Transverse colon (tissue), 4 donors: ENCODE measurements around the gene SGIP1. TPM values are rescaled to one million over a fixed set of nuclear protein-coding genes. Genes with fewer than 3 reads are reported as not detected.

ENCODE experiments used
- DNase-seq: peaks from one replicate; pipeline ENCODE4 v3.0.0-alpha.2; 2019
- H3K27ac ChIP-seq, 4 donors: fragments of 200-600 bp; sonication (generic); 2 replicates each; pipeline ENCODE4 v1.5.1; 2016 to 2018; ENCODE audit warnings: inconsistent platforms in 4 of 4
- H3K27me3 ChIP-seq: fragments of 200-600 bp; sonication (generic); 2 replicates; pipeline ENCODE4 v1.5.1; 2017; ENCODE audit warnings: inconsistent platforms
- H3K36me3 ChIP-seq, 4 donors: fragments of 200-600 bp; sonication (generic); 2 replicates each; pipeline ENCODE4 v1.5.1; 2017 to 2019; ENCODE audit warnings: inconsistent platforms in 4 of 4
- H3K4me1 ChIP-seq, 4 donors: fragments of 200-600 bp; sonication (generic); 2 replicates each; pipeline ENCODE4 v1.5.1; 2017 to 2020; ENCODE audit warnings: inconsistent platforms in 4 of 4
- H3K4me3 ChIP-seq, 4 donors: fragments of 200-600 bp; sonication (generic); 1 replicate in 1 of 4; 2 replicates in 3 of 4; pipeline versions ENCODE4 v1.5.1 to v1.6.1; 2017 to 2019; ENCODE audit warnings: inconsistent platforms in 4 of 4
- H3K9me3 ChIP-seq, 2 donors: fragments of 200-600 bp; sonication (generic); 2 replicates each; pipeline ENCODE4 v1.5.1; 2017 to 2019; ENCODE audit warnings: inconsistent platforms in 2 of 2
- EP300 ChIP-seq: sonication (generic); formaldehyde crosslinking; IDR thresholded peaks from one replicate; pipeline ENCODE4 v1.6.1; 2017; ENCODE audit warnings: antibody characterized with exemption, low read depth
- POLR2A ChIP-seq: fragments of 450-650 bp; IDR thresholded peaks from one replicate; pipeline ENCODE4 v1.6.1; 2016; ENCODE audit warnings: antibody characterized with exemption, mild to moderate bottlenecking, moderate library complexity
- POLR2AphosphoS5 ChIP-seq, 3 donors: sonication (generic); formaldehyde crosslinking; IDR thresholded peaks; one replicate each; pipeline ENCODE4 v1.6.1; 2016; ENCODE audit warnings: antibody characterized with exemption in 3 of 3
- WGBS, 2 donors: methylation state at CpG; one replicate each; pipeline ENCODE4 v1.1.5; 2018; ENCODE audit warnings: low coverage in 1 of 2; 5-methylcytosine and 5-hydroxymethylcytosine counted together
- in situ Hi-C, 4 donors: fragments of 200-750 bp; cut with MboI; loops; one replicate each; pipeline versions ENCODE4 v1.15.0 to v1.15.1; 2017; ENCODE audit warnings: low sequenced_read_pairs in 3 of 4, low pct_ligation_motif_present in 1 of 4, low pct_unique_long_range_greater_than_20kb in 1 of 4
- intact Hi-C: fragments of 100-400 bp; cut with DNase I; formaldehyde crosslinking; loops from one replicate; pipeline ENCODE4 v1.15.1; 2023; ENCODE audit warnings: low total_unique reads
- total RNA-seq, 4 donors: library from RNA; depleted of rRNA; stranded (reverse); fragments of >200 nt; gene quantifications; one replicate each; pipeline ENCODE4 v1.1.0, GENCODE V29; 2016
- TF ChIP-seq, protein P1 (sequence below), 5 experiments: fragments of 200-600 bp in 3 of 5; fragments of 450-650 bp in 2 of 5; sonication (generic) in 3 of 5; IDR thresholded peaks; 1 replicate in 2 of 5; 2 replicates in 3 of 5; pipeline ENCODE4 v1.5.1; 2016 to 2017; ENCODE audit warnings: antibody characterized with exemption in 5 of 5, inconsistent platforms in 3 of 5, mild to moderate bottlenecking in 2 of 5, moderate library complexity in 1 of 5

The SGIP1 gene
- total RNA-seq, 4 donors from 2014 or later = 1.4 to 1.8 TPM; not detected in 2

DNA sequence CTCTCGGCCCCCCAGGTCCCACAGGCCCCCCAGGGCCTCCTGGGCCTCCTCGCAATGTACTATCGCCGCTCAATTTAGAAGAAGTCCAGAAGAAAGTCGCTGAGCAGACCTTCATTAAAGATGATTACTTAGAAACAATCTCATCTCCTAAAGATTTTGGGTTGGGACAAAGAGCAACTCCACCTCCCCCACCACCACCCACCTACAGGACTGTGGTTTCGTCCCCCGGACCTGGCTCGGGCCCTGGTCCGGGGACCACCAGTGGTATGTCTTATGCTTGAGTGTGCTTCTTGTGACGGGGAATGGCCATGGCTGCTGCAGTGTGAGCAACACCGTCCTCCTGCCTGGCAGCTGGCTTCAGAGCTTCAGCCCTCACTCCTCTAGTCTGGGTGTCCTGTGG, 148.2 kb downstream of the SGIP1 start:
- no peak for DNase-seq
- WGBS, 2 donors = 89 to 100% methylated on average over 2 to 11 of the region's 11 CpGs
- intact Hi-C loops (no loop called here), in situ Hi-C loops (no loop called here)
- Histone ChIP-seq H3K27me3 (no peaks in the 10 kb centered on the region), H3K9me3 (no peaks in the 10 kb centered on the region), H3K4me1 (no peaks in the 10 kb centered on the region), H3K36me3 (no peaks in the 10 kb centered on the region), H3K4me3 (no peak overlapping the region), H3K27ac (no peak overlapping the region)
- no peak for TF ChIP-seq POLR2A
- TF ChIP-seq, protein P1, sequence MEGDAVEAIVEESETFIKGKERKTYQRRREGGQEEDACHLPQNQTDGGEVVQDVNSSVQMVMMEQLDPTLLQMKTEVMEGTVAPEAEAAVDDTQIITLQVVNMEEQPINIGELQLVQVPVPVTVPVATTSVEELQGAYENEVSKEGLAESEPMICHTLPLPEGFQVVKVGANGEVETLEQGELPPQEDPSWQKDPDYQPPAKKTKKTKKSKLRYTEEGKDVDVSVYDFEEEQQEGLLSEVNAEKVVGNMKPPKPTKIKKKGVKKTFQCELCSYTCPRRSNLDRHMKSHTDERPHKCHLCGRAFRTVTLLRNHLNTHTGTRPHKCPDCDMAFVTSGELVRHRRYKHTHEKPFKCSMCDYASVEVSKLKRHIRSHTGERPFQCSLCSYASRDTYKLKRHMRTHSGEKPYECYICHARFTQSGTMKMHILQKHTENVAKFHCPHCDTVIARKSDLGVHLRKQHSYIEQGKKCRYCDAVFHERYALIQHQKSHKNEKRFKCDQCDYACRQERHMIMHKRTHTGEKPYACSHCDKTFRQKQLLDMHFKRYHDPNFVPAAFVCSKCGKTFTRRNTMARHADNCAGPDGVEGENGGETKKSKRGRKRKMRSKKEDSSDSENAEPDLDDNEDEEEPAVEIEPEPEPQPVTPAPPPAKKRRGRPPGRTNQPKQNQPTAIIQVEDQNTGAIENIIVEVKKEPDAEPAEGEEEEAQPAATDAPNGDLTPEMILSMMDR (IDR thresholded peaks at IDR 0.05) = no peak
- no peak for TF ChIP-seq POLR2AphosphoS5 (IDR thresholded peaks at IDR 0.05)
- no peak for TF ChIP-seq EP300

DNA sequence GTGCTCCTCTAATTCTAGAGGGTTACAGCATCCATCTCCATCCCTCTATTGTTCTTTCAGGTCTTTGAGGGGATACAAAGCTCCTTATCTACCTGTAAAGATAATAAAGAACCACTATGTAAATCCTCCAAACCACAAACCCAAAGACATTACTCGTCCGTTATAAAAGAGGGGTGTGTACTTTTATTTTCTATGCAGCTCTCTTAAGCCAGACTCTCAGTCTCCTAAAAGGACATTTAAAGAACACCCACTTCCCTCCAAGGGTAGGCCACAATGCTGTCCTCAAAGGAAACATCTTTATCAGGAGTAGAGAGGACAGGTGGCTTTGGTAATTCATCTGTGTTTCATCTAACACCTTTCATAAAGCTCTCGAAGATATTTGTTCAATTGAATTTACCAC, 150.4 kb downstream of the SGIP1 start:
- in situ Hi-C loops (no loop called here), intact Hi-C loops (no loop called here)
- TF ChIP-seq EP300 (no peak), POLR2AphosphoS5 (IDR thresholded peaks at IDR 0.05) (no peak), POLR2A (no peak)
- TF ChIP-seq, protein P1 (IDR thresholded peaks at IDR 0.05) = no peak
- WGBS, 2 donors = 36 to 53% methylated on average over 3 of the region's 3 CpGs
- no peaks in the 10 kb centered on the region for H3K27me3 ChIP-seq
- H3K4me3 ChIP-seq = no peak overlapping the region
- no peaks in the 10 kb centered on the region for H3K9me3 ChIP-seq
- no peaks in the 10 kb centered on the region for H3K4me1 ChIP-seq
- DNase-seq = no peak
- H3K36me3 ChIP-seq = no peaks in the 10 kb centered on the region
- H3K27ac ChIP-seq = no peak overlapping the region

DNA sequence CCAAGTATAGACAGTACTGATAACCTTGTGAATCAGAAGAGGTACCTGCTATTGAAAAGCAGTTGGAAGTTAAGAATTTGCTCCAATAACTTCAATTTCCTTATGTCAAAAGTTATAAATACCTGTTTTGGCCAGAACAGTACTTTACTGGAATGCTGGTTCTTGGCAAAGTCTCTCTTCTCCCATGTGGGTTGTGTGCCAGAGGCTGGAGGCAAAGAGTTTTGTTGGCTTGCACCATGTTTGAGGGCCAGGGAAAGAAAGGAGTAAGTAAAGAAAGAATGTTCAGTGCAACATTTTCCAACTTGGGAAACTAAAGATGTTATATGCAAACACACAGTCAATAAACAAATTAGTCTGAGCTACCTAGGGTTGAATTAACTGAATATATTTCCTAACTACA, 151.3 kb downstream of the SGIP1 start:
- H3K4me1 ChIP-seq = no peaks in the 10 kb centered on the region
- intact Hi-C loops (no loop called here), in situ Hi-C loops (no loop called here)
- DNase-seq = no peak
- H3K4me3 ChIP-seq = no peak overlapping the region
- TF ChIP-seq EP300 (no peak), POLR2AphosphoS5 (IDR thresholded peaks at IDR 0.05) (no peak), POLR2A (no peak)
- TF ChIP-seq, protein P1 (IDR thresholded peaks at IDR 0.05) = no peak
- H3K27ac ChIP-seq = no peak overlapping the region
- H3K9me3 ChIP-seq = no peaks in the 10 kb centered on the region
- H3K36me3 ChIP-seq = no peaks in the 10 kb centered on the region
- H3K27me3 ChIP-seq = no peaks in the 10 kb centered on the region

DNA sequence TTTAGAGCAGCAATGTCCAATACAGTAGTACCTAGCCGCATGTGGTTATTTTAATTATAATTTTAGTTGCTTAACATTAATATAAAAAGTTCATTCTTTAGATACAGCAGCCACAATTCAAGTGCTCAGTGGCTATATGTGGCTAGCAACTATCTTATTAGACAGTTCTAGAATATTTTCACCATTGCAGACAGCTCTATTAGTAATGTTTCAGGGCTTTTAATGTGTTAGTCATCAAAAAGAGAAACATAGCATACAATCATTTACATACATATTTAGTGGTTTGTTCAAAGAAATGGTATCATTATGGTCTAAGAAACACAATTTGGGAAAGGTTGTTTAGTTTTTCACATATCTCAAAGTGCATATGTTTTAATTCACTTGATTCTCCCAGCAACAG, 151.7 kb downstream of the SGIP1 start:
- no peaks in the 10 kb centered on the region for H3K4me1 ChIP-seq
- no peak for TF ChIP-seq EP300
- no peak for TF ChIP-seq POLR2AphosphoS5 (IDR thresholded peaks at IDR 0.05)
- TF ChIP-seq, protein P1 (IDR thresholded peaks at IDR 0.05) = no peak
- no peak for TF ChIP-seq POLR2A
- 92 to 100% methylated on average over 1 of the region's 1 CpG for WGBS, 2 donors
- H3K27me3 ChIP-seq = no peaks in the 10 kb centered on the region
- no peak overlapping the region for H3K27ac ChIP-seq
- intact Hi-C loops (no loop called here), in situ Hi-C loops (no loop called here)
- no peaks in the 10 kb centered on the region for H3K9me3 ChIP-seq
- no peak for DNase-seq
- H3K36me3 ChIP-seq = no peaks in the 10 kb centered on the region
- no peak overlapping the region for H3K4me3 ChIP-seq
